ENCODE results near the gene MAPK4. TPM values are rescaled to one million over a fixed set of nuclear protein-coding genes. Genes with fewer than 3 reads are reported as not detected.

The MAPK4 gene
- total and polyA plus RNA-seq, 10 of the 15 experiments (the other 5 are each of a cell fraction or from before 2014, with no cell fraction given): 0.03 to 0.11 (median 0.06) TPM; not detected in 4

GRCh38 chr18:50582500-50582899 is 22.6 kb downstream of the MAPK4 start (continued):
- TF ChIP-seq PRDM15 (CRISPR knock-in tag; IDR thresholded peaks at IDR 0.05) (no peak), BACH1 (IDR thresholded peaks at IDR 0.05; ENCODE audit: borderline replicate concordance) (no peak), STAT1 (conservative IDR thresholded peaks at IDR 0.05) (no peak), HDAC2 (IDR thresholded peaks at IDR 0.05) (no peak), RAD51 (IDR thresholded peaks at IDR 0.05) (no peak)
- TF ChIP-seq, protein P1, sequence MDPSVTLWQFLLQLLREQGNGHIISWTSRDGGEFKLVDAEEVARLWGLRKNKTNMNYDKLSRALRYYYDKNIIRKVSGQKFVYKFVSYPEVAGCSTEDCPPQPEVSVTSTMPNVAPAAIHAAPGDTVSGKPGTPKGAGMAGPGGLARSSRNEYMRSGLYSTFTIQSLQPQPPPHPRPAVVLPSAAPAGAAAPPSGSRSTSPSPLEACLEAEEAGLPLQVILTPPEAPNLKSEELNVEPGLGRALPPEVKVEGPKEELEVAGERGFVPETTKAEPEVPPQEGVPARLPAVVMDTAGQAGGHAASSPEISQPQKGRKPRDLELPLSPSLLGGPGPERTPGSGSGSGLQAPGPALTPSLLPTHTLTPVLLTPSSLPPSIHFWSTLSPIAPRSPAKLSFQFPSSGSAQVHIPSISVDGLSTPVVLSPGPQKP (IDR thresholded peaks at IDR 0.05; ENCODE audit: low read depth, low read length): no peak

DNA sequence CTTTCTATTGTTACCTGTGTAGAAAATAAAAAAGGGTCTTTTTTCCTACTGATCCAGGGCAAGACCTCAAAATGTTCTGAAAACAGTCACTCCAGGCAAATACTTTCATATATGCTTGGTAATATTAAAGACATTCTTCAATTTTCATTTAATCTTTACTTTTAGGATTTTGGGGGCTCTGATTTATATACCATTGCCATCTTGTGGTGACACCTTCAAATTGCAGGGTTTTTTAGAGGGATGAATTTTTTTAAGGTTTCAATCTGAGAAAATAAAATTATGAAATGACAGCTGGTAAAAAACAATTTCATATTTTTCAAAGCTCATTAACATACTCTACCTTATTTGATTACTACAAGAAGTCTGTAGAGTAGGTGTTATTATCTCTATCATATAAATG is 26.8 kb downstream of the MAPK4 start:
- Histone ChIP-seq H2AFZ (ENCODE audit: control insufficient read depth, low read depth, low read length) (no peak overlapping the region), H4K20me1 (ENCODE audit: control insufficient read depth, insufficient read depth) (no peaks in the 10 kb centered on the region), H3K9me3 (replicated peaks; ENCODE audit: control insufficient read depth, insufficient read depth, low read length) (no peaks in the 10 kb centered on the region; the same call in 2 of the 3 replicates), H3K27me3 (replicated peaks in 1 of 2; ENCODE audit: control insufficient read depth in 2 of 2, insufficient read depth in 2 of 2, low read length in 1 of 2) (no peaks in the 10 kb centered on the region), H3K4me2 (ENCODE audit: control insufficient read depth, insufficient read depth) (no peak overlapping the region), H3K36me3 (ENCODE audit: control insufficient read depth in 2 of 2, insufficient read depth in 2 of 2, low read length in 1 of 2) (no peaks in the 10 kb centered on the region), H3K9ac (ENCODE audit: control insufficient read depth, insufficient read depth, low read length) (no peak overlapping the region), H3K4me3 (no peak overlapping the region), H3K4me1 (ENCODE audit: control insufficient read depth, insufficient read depth, low read length) (no peaks in the 10 kb centered on the region), H3K79me2 (ENCODE audit: control insufficient read depth, insufficient read depth, low read length) (no peaks in the 10 kb centered on the region), H3K27ac (ENCODE audit: control insufficient read depth, insufficient read depth) (no peak overlapping the region)
- ChIA-PET RAD21 (ENCODE audit: unreplicated experiment) (no interaction called here), SMC1A (ENCODE audit: uncharacterized antibody, unreplicated experiment) (no interaction called here), CTCF (interaction anchor here (0.6 to 1.2 kb wide), 2 partner anchors 13 to 982 kb away, joined by 3 read pairs; no protein-coding TSS in a partner anchor), POLR2A (no interaction called here)
- in situ Hi-C loops (cut with MboI) (no loop called here), intact Hi-C loops (cut with micrococcal nuclease; ENCODE audit: unreplicated experiment) (no loop called here)
- ATAC-seq (no peak), FAIRE-seq (no peak), DNase-seq (ENCODE audit: low read depth, low spot score) (no peak)
- no TSS peak for BruUV-seq (replicated peaks)
- TF ChIP-seq NFIC (IDR thresholded peaks at IDR 0.05; ENCODE audit: low read depth, low read length) (no peak), HDAC2 (IDR thresholded peaks at IDR 0.05) (no peak), CBX3 (IDR thresholded peaks at IDR 0.05; ENCODE audit: borderline replicate concordance, low read depth) (no peak), ESRRA (IDR thresholded peaks at IDR 0.05; ENCODE audit: low read length) (no peak), SUZ12 (IDR thresholded peaks at IDR 0.05; ENCODE audit: unreplicated experiment) (no peak), KLF5 (IDR thresholded peaks at IDR 0.05; ENCODE audit: partially characterized antibody) (no peak)
- TF ChIP-seq, protein P2, sequence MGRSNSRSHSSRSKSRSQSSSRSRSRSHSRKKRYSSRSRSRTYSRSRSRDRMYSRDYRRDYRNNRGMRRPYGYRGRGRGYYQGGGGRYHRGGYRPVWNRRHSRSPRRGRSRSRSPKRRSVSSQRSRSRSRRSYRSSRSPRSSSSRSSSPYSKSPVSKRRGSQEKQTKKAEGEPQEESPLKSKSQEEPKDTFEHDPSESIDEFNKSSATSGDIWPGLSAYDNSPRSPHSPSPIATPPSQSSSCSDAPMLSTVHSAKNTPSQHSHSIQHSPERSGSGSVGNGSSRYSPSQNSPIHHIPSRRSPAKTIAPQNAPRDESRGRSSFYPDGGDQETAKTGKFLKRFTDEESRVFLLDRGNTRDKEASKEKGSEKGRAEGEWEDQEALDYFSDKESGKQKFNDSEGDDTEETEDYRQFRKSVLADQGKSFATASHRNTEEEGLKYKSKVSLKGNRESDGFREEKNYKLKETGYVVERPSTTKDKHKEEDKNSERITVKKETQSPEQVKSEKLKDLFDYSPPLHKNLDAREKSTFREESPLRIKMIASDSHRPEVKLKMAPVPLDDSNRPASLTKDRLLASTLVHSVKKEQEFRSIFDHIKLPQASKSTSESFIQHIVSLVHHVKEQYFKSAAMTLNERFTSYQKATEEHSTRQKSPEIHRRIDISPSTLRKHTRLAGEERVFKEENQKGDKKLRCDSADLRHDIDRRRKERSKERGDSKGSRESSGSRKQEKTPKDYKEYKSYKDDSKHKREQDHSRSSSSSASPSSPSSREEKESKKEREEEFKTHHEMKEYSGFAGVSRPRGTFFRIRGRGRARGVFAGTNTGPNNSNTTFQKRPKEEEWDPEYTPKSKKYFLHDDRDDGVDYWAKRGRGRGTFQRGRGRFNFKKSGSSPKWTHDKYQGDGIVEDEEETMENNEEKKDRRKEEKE (IDR thresholded peaks at IDR 0.05): no peak
- TF ChIP-seq, protein P3, sequence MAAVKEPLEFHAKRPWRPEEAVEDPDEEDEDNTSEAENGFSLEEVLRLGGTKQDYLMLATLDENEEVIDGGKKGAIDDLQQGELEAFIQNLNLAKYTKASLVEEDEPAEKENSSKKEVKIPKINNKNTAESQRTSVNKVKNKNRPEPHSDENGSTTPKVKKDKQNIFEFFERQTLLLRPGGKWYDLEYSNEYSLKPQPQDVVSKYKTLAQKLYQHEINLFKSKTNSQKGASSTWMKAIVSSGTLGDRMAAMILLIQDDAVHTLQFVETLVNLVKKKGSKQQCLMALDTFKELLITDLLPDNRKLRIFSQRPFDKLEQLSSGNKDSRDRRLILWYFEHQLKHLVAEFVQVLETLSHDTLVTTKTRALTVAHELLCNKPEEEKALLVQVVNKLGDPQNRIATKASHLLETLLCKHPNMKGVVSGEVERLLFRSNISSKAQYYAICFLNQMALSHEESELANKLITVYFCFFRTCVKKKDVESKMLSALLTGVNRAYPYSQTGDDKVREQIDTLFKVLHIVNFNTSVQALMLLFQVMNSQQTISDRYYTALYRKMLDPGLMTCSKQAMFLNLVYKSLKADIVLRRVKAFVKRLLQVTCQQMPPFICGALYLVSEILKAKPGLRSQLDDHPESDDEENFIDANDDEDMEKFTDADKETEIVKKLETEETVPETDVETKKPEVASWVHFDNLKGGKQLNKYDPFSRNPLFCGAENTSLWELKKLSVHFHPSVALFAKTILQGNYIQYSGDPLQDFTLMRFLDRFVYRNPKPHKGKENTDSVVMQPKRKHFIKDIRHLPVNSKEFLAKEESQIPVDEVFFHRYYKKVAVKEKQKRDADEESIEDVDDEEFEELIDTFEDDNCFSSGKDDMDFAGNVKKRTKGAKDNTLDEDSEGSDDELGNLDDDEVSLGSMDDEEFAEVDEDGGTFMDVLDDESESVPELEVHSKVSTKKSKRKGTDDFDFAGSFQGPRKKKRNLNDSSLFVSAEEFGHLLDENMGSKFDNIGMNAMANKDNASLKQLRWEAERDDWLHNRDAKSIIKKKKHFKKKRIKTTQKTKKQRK (IDR thresholded peaks at IDR 0.05; ENCODE audit: low read depth, low read length): no peak

All from GM12878 (cell line).